ENCODE measurements around the gene NFAT5. TPM values are rescaled to one million over a fixed set of nuclear protein-coding genes. Genes with fewer than 3 reads are reported as not detected.
A peak's percentile ranks its signal among the peaks of the same experiment; 100 is the strongest.

The NFAT5 gene
- total and polyA plus RNA-seq, 9 of the 15 experiments (the other 6 are each of a cell fraction or from before 2014, with no cell fraction given) = 0.78 to 20.5 (median 12.4) TPM

- TF ChIP-seq MEIS2 (IDR thresholded peaks at IDR 0.05; ENCODE audit: partially characterized antibody) (peak; percentile 71), POLR2G (IDR thresholded peaks at IDR 0.05; ENCODE audit: low read depth, low read length) (peak; percentile 90), CTBP1 (IDR thresholded peaks at IDR 0.05; ENCODE audit: borderline replicate concordance) (peak; percentile 76; the same call in 1 of the 2 replicates), FOXJ2 (tag; IDR thresholded peaks at IDR 0.05) (peak; percentile 90), HOXB6 (CRISPR knock-in tag; IDR thresholded peaks at IDR 0.05; ENCODE audit: borderline replicate concordance) (no peak), FOXK2 (conservative IDR thresholded peaks at IDR 0.05 in 1 of 2, IDR thresholded peaks at IDR 0.05 in 1 of 2; ENCODE audit: low read depth in 2 of 2) (peak in 1 of 2 experiments; percentile 71; a peak in 1 of 4 replicates), RB1 (IDR thresholded peaks at IDR 0.05; ENCODE audit: low read depth) (peak; percentile 97), ZNF785 (CRISPR knock-in tag; IDR thresholded peaks at IDR 0.05) (no peak), SP1 (CRISPR knock-in tag; IDR thresholded peaks at IDR 0.05) (peak; percentile 84; the same call in 1 of the 2 replicates), GABPA (tag; conservative IDR thresholded peaks at IDR 0.05; ENCODE audit: low read depth) (peak; percentile 82), EGR1 (conservative IDR thresholded peaks at IDR 0.05) (peak; percentile 42), ZNF24 (IDR thresholded peaks at IDR 0.05) (0 out of 2 replicates have a peak, but pooled peaks have one; percentile 17), MYNN (IDR thresholded peaks at IDR 0.05) (peak; percentile 77), MYNN (CRISPR knock-in tag; IDR thresholded peaks at IDR 0.05) (no peak), CREB1 (IDR thresholded peaks at IDR 0.05) (peak; percentile 30; the same call in 1 of the 2 replicates), CREB1 (CRISPR knock-in tag; IDR thresholded peaks at IDR 0.05) (no peak), RCOR1 (IDR thresholded peaks at IDR 0.05; ENCODE audit: borderline replicate concordance in 1 of 2, low read depth in 2 of 2, low read length in 2 of 2) (peak in 1 of 2 experiments; percentile 75; a peak in 1 of 4 replicates), SAFB (IDR thresholded peaks at IDR 0.05; ENCODE audit: borderline replicate concordance, low read depth, low read length) (peak; percentile 44; the same call in 1 of the 2 replicates), KLF1 (tag; IDR thresholded peaks at IDR 0.05) (no peak), ZNF431 (CRISPR knock-in tag; IDR thresholded peaks at IDR 0.05) (no peak), FOXP1 (CRISPR knock-in tag; IDR thresholded peaks at IDR 0.05) (peak; percentile 85; the same call in 1 of the 2 replicates), ATF1 (CRISPR knock-in tag; IDR thresholded peaks at IDR 0.05) (no peak), ATF1 (tag; IDR thresholded peaks at IDR 0.05) (peak; percentile 52), ZNF644 (tag; IDR thresholded peaks at IDR 0.05; ENCODE audit: low read depth) (peak; percentile 56; the same call in 1 of the 2 replicates), EP300 (IDR thresholded peaks at IDR 0.05; ENCODE audit: low read length) (peak; percentile 100)
- TF ChIP-seq, protein P1, sequence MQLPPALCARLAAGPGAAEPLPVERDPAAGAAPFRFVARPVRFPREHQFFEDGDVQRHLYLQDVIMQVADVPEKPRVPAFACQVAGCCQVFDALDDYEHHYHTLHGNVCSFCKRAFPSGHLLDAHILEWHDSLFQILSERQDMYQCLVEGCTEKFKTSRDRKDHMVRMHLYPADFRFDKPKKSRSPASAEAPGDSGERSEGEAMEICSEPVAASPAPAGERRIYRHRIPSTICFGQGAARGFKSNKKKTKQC (CRISPR knock-in tag; IDR thresholded peaks at IDR 0.05) = peak; percentile 36
- TF ChIP-seq, protein P2, sequence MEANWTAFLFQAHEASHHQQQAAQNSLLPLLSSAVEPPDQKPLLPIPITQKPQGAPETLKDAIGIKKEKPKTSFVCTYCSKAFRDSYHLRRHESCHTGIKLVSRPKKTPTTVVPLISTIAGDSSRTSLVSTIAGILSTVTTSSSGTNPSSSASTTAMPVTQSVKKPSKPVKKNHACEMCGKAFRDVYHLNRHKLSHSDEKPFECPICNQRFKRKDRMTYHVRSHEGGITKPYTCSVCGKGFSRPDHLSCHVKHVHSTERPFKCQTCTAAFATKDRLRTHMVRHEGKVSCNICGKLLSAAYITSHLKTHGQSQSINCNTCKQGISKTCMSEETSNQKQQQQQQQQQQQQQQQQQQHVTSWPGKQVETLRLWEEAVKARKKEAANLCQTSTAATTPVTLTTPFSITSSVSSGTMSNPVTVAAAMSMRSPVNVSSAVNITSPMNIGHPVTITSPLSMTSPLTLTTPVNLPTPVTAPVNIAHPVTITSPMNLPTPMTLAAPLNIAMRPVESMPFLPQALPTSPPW (CRISPR knock-in tag; IDR thresholded peaks at IDR 0.05) = peak; percentile 90
- TF ChIP-seq, protein P3, sequence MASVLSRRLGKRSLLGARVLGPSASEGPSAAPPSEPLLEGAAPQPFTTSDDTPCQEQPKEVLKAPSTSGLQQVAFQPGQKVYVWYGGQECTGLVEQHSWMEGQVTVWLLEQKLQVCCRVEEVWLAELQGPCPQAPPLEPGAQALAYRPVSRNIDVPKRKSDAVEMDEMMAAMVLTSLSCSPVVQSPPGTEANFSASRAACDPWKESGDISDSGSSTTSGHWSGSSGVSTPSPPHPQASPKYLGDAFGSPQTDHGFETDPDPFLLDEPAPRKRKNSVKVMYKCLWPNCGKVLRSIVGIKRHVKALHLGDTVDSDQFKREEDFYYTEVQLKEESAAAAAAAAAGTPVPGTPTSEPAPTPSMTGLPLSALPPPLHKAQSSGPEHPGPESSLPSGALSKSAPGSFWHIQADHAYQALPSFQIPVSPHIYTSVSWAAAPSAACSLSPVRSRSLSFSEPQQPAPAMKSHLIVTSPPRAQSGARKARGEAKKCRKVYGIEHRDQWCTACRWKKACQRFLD (CRISPR knock-in tag; IDR thresholded peaks at IDR 0.05) = peak; percentile 73; the same call in 1 of the 2 replicates
Measured at GRCh38 chr16:69565671-69566239, at the start of gene NFAT5 (continued).

All from K562 (cell line).